Measurements from ENCODE around the gene MITF. TPM values are rescaled to one million over a fixed set of nuclear protein-coding genes. Genes with fewer than 3 reads are reported as not detected.

The MITF gene
- total and polyA plus RNA-seq, 4 donors: 0.91 to 2.9 (median 2.3) TPM

DNA sequence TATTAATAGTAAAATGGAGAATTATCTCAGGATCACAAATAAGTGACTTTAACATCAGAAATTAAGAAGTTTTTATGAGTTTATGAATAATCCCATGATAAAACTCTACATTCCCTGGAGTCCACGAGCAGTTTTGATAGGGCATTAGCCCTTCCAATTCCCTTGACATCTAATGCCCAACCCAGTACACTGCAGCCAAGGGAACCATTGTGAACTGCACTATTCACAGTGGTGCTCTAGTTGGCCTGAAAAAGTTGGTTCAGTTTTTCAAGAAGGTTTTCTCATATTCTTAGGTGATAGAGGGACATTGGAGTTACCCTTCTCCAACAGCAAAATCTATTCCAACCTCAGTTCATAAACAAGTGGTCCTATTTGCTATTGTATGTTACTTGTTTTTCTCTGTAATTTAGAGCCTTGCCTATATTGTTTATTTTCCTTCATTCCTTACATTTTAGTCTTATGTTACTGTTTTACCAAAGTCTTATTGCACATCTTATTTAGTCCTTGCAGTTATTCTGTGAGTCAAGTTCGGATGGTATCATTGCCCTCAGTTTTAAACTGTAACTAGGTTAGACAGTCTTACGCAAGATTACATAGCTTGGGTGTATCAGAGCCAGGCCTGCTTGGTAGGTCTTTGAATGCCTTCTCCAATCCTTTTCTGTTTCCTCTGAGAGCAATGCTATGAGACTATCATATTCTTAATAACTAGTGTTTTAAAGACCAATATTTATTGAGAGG is 202.3 kb downstream of the MITF start:
- no peak overlapping the region for H3K27ac ChIP-seq (ENCODE audit: low read depth in 1 of 2, low read length in 2 of 2)
- no peaks in the 10 kb centered on the region for H3K4me1 ChIP-seq (ENCODE audit: control insufficient read depth in 4 of 4, insufficient read depth in 4 of 4, low read length in 3 of 4)
- H3K9me3 ChIP-seq (ENCODE audit: control insufficient read depth in 4 of 4, low read length in 3 of 4): no peaks in the 10 kb centered on the region
- no peak for DNase-seq (ENCODE audit: low spot score)
- no peaks in the 10 kb centered on the region for H3K27me3 ChIP-seq (ENCODE audit: control insufficient read depth in 4 of 4, insufficient read depth in 4 of 4, low read length in 3 of 4)
- no peak overlapping the region for H3K4me3 ChIP-seq (ENCODE audit: low read depth in 1 of 3, low read length in 3 of 3)
- no peak overlapping the region for H3K9ac ChIP-seq (ENCODE audit: low read depth in 1 of 2, low read length in 2 of 2)
- no peaks in the 10 kb centered on the region for H3K36me3 ChIP-seq (ENCODE audit: control insufficient read depth in 4 of 4, insufficient read depth in 3 of 4, low read depth in 1 of 4, low read length in 3 of 4)
- TF ChIP-seq HNF4G (IDR thresholded peaks at IDR 0.05) (no peak), YY1 (IDR thresholded peaks at IDR 0.05) (no peak), GABPA (IDR thresholded peaks at IDR 0.05 in 1 of 2, conservative IDR thresholded peaks at IDR 0.05 in 1 of 2) (no peak), RXRA (IDR thresholded peaks at IDR 0.05) (no peak), FOXA1 (IDR thresholded peaks at IDR 0.05) (no peak), HNF4A (conservative IDR thresholded peaks at IDR 0.05) (no peak), RAD21 (IDR thresholded peaks at IDR 0.05) (no peak), JUND (IDR thresholded peaks at IDR 0.05) (no peak), FOXA2 (IDR thresholded peaks at IDR 0.05) (no peak), SP1 (IDR thresholded peaks at IDR 0.05) (no peak), TAF1 (conservative IDR thresholded peaks at IDR 0.05) (no peak), NR2F2 (IDR thresholded peaks at IDR 0.05) (no peak), EGR1 (IDR thresholded peaks at IDR 0.05; ENCODE audit: low read depth in 2 of 2) (no peak)
- TF ChIP-seq, protein P1, sequence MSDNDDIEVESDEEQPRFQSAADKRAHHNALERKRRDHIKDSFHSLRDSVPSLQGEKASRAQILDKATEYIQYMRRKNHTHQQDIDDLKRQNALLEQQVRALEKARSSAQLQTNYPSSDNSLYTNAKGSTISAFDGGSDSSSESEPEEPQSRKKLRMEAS (IDR thresholded peaks at IDR 0.05): no peak
- TF ChIP-seq, protein P2, sequence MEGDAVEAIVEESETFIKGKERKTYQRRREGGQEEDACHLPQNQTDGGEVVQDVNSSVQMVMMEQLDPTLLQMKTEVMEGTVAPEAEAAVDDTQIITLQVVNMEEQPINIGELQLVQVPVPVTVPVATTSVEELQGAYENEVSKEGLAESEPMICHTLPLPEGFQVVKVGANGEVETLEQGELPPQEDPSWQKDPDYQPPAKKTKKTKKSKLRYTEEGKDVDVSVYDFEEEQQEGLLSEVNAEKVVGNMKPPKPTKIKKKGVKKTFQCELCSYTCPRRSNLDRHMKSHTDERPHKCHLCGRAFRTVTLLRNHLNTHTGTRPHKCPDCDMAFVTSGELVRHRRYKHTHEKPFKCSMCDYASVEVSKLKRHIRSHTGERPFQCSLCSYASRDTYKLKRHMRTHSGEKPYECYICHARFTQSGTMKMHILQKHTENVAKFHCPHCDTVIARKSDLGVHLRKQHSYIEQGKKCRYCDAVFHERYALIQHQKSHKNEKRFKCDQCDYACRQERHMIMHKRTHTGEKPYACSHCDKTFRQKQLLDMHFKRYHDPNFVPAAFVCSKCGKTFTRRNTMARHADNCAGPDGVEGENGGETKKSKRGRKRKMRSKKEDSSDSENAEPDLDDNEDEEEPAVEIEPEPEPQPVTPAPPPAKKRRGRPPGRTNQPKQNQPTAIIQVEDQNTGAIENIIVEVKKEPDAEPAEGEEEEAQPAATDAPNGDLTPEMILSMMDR (IDR thresholded peaks at IDR 0.05; ENCODE audit: low read depth, low read length, missing input control): no peak
- TF ChIP-seq, protein P3, sequence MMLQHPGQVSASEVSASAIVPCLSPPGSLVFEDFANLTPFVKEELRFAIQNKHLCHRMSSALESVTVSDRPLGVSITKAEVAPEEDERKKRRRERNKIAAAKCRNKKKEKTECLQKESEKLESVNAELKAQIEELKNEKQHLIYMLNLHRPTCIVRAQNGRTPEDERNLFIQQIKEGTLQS (IDR thresholded peaks at IDR 0.05): no peak
- TF ChIP-seq, protein P4, sequence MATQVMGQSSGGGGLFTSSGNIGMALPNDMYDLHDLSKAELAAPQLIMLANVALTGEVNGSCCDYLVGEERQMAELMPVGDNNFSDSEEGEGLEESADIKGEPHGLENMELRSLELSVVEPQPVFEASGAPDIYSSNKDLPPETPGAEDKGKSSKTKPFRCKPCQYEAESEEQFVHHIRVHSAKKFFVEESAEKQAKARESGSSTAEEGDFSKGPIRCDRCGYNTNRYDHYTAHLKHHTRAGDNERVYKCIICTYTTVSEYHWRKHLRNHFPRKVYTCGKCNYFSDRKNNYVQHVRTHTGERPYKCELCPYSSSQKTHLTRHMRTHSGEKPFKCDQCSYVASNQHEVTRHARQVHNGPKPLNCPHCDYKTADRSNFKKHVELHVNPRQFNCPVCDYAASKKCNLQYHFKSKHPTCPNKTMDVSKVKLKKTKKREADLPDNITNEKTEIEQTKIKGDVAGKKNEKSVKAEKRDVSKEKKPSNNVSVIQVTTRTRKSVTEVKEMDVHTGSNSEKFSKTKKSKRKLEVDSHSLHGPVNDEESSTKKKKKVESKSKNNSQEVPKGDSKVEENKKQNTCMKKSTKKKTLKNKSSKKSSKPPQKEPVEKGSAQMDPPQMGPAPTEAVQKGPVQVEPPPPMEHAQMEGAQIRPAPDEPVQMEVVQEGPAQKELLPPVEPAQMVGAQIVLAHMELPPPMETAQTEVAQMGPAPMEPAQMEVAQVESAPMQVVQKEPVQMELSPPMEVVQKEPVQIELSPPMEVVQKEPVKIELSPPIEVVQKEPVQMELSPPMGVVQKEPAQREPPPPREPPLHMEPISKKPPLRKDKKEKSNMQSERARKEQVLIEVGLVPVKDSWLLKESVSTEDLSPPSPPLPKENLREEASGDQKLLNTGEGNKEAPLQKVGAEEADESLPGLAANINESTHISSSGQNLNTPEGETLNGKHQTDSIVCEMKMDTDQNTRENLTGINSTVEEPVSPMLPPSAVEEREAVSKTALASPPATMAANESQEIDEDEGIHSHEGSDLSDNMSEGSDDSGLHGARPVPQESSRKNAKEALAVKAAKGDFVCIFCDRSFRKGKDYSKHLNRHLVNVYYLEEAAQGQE (IDR thresholded peaks at IDR 0.05): no peak
- WGBS: 84% methylated on average over 3 of the region's 3 CpGs

DNA sequence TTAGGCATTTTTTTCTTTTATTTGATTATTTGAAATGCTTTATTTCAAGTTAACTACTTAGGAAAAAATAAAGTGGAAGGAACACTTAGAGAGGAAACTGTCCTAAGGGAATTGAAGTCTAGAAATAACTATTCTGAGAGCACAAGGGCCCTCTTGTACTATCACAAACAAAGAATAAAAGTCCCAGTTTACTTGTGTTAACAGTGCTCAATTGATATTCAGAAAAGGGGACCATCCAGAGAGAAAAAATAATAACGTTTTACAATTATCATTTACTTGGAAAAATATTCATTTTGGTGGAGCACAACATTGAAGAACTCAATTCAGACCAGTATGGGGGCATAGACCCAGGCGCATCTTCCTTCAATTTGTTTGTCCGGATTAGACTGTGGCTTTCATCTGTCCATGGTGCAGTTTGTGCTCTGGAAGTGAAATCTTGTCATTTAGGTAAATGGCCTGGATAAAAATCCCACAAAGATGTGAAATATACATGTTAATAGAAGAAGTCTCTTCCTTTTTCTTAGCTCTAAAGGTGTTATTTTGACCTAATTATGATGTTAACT is 205.7 kb downstream of the MITF start:
- DNase-seq (ENCODE audit: low spot score): no peak
- Histone ChIP-seq H3K36me3 (ENCODE audit: control insufficient read depth in 4 of 4, insufficient read depth in 3 of 4, low read depth in 1 of 4, low read length in 3 of 4) (no peaks in the 10 kb centered on the region), H3K4me3 (ENCODE audit: low read depth in 1 of 3, low read length in 3 of 3) (no peak overlapping the region), H3K9me3 (ENCODE audit: control insufficient read depth in 4 of 4, low read length in 3 of 4) (no peaks in the 10 kb centered on the region), H3K27ac (ENCODE audit: low read depth in 1 of 2, low read length in 2 of 2) (no peak overlapping the region), H3K4me1 (ENCODE audit: control insufficient read depth in 4 of 4, insufficient read depth in 4 of 4, low read length in 3 of 4) (no peaks in the 10 kb centered on the region), H3K27me3 (ENCODE audit: control insufficient read depth in 4 of 4, insufficient read depth in 4 of 4, low read length in 3 of 4) (no peaks in the 10 kb centered on the region), H3K9ac (ENCODE audit: low read depth in 1 of 2, low read length in 2 of 2) (no peak overlapping the region)
- 82% methylated on average over 3 of the region's 3 CpGs for WGBS
- TF ChIP-seq, protein P1 (IDR thresholded peaks at IDR 0.05): no peak
- TF ChIP-seq NR2F2 (IDR thresholded peaks at IDR 0.05) (no peak), RXRA (IDR thresholded peaks at IDR 0.05) (no peak), GABPA (IDR thresholded peaks at IDR 0.05 in 1 of 2, conservative IDR thresholded peaks at IDR 0.05 in 1 of 2) (no peak), TAF1 (conservative IDR thresholded peaks at IDR 0.05) (no peak), SP1 (IDR thresholded peaks at IDR 0.05) (no peak), RAD21 (IDR thresholded peaks at IDR 0.05) (no peak), JUND (IDR thresholded peaks at IDR 0.05) (no peak), FOXA2 (IDR thresholded peaks at IDR 0.05) (no peak), HNF4A (conservative IDR thresholded peaks at IDR 0.05) (no peak)
- TF ChIP-seq, protein P3 (IDR thresholded peaks at IDR 0.05): no peak
- TF ChIP-seq, protein P4 (IDR thresholded peaks at IDR 0.05): no peak
- TF ChIP-seq, protein P2 (IDR thresholded peaks at IDR 0.05; ENCODE audit: low read depth, low read length, missing input control): no peak
